H9 (cell line): ENCODE data around the gene PTPRH. TPM values are rescaled to one million over a fixed set of nuclear protein-coding genes. Genes with fewer than 3 reads are reported as not detected.

Source experiments
- DNase-seq: peaks from one replicate; pipeline ENCODE4 v3.0.0-alpha.2; 2017
- H2AFZ ChIP-seq: one replicate; pipeline ENCODE4 v1.6.1; 2013; ENCODE audit warnings: mild to moderate bottlenecking, low read length, control low read depth, moderate library complexity
- H2AK5ac ChIP-seq: 2 replicates; pipeline ENCODE4 v1.6.1; 2013; ENCODE audit warnings: low read length, control low read depth, mixed read lengths; ENCODE audit not compliant: insufficient read length
- H2BK120ac ChIP-seq: one replicate; pipeline ENCODE4 v1.6.1; 2013; ENCODE audit warnings: low read depth, mild to moderate bottlenecking, low read length, control low read depth, inconsistent platforms; ENCODE audit not compliant: poor library complexity, severe bottlenecking
- H2BK12ac ChIP-seq: 2 replicates; pipeline ENCODE4 v1.6.1; 2013; ENCODE audit warnings: low read length, control low read depth, mixed read lengths, low read depth; ENCODE audit not compliant: insufficient read length
- H2BK15ac ChIP-seq: 2 replicates; pipeline ENCODE4 v1.6.1; 2013; ENCODE audit warnings: low read depth, low read length, control low read depth
- H2BK20ac ChIP-seq: one replicate; pipeline ENCODE4 v1.6.1; 2013; ENCODE audit warnings: low read depth, mild to moderate bottlenecking, low read length, control low read depth, inconsistent platforms; ENCODE audit not compliant: poor library complexity, severe bottlenecking
- H2BK5ac ChIP-seq: 2 replicates; pipeline ENCODE4 v1.6.1; 2013; ENCODE audit warnings: low read length, control low read depth, mixed read lengths; ENCODE audit not compliant: insufficient read length
- H3K14ac ChIP-seq: 2 replicates; pipeline ENCODE4 v1.6.1; 2013; ENCODE audit warnings: low read length, control low read depth; ENCODE audit not compliant: insufficient read depth
- H3K18ac ChIP-seq: 2 replicates; pipeline ENCODE4 v1.6.1; 2013; ENCODE audit warnings: low read depth, mild to moderate bottlenecking, mixed read lengths, low read length, control low read depth; ENCODE audit not compliant: insufficient read length
- H3K23ac ChIP-seq: 2 replicates; pipeline ENCODE4 v1.6.1; 2013; ENCODE audit warnings: low read length, control low read depth, mixed read lengths, low read depth; ENCODE audit not compliant: insufficient read length
- H3K23me2 ChIP-seq: 2 replicates; pipeline ENCODE4 v1.6.1; 2013; ENCODE audit warnings: low read depth, mild to moderate bottlenecking, mixed read lengths, low read length, control low read depth; ENCODE audit not compliant: insufficient read length, poor library complexity, severe bottlenecking
- H3K27ac ChIP-seq: 2 replicates; pipeline ENCODE4 v1.5.1; 2013; ENCODE audit warnings: low read length, control low read depth, mixed read lengths, low read depth; ENCODE audit not compliant: insufficient read length
- H3K27me3 ChIP-seq: 2 replicates; pipeline ENCODE4 v1.6.1; 2013; ENCODE audit warnings: low read length, control low read depth, inconsistent platforms; ENCODE audit not compliant: insufficient read depth
- H3K4ac ChIP-seq: 2 replicates; pipeline ENCODE4 v1.6.1; 2013; ENCODE audit warnings: low read depth, mild to moderate bottlenecking, control low read depth, inconsistent platforms, low read length, moderate library complexity
- H3K4me1 ChIP-seq: 2 replicates; pipeline ENCODE4 v1.6.1; 2013; ENCODE audit warnings: low read length, control low read depth, inconsistent platforms; ENCODE audit not compliant: insufficient read depth
- H3K4me2 ChIP-seq: 2 replicates; pipeline ENCODE4 v1.6.1; 2013; ENCODE audit warnings: low read length, control low read depth, mixed read lengths; ENCODE audit not compliant: insufficient read length, insufficient read depth
- H3K56ac ChIP-seq: 2 replicates; pipeline ENCODE4 v1.6.1; 2013; ENCODE audit warnings: low read depth, mild to moderate bottlenecking, mixed read lengths, low read length, control low read depth; ENCODE audit not compliant: insufficient read length
- H3K79me1 ChIP-seq: 2 replicates; pipeline ENCODE4 v1.6.1; 2013; ENCODE audit warnings: low read depth, mild to moderate bottlenecking, moderate library complexity, low read length, control low read depth, inconsistent platforms; ENCODE audit not compliant: insufficient read depth, poor library complexity, severe bottlenecking
- H3K79me2 ChIP-seq: 2 replicates; pipeline ENCODE4 v1.6.1; 2013; ENCODE audit warnings: low read length, control low read depth, inconsistent platforms; ENCODE audit not compliant: insufficient read depth
- H3K9ac ChIP-seq: 2 replicates; pipeline ENCODE4 v1.6.1; 2013; ENCODE audit warnings: low read length, control low read depth, mixed read lengths; ENCODE audit not compliant: insufficient read length; ENCODE audit errors: extremely low read depth
- H3K9me3 ChIP-seq: one replicate; pipeline ENCODE4 v1.6.1; 2013; ENCODE audit warnings: low read depth, low read length, inconsistent platforms; ENCODE audit not compliant: control insufficient read depth
- H3T11ph ChIP-seq: one replicate; pipeline ENCODE4 v1.6.1; 2013; ENCODE audit warnings: mild to moderate bottlenecking, low read length, control low read depth, inconsistent platforms
- H4K20me1 ChIP-seq: one replicate; pipeline ENCODE4 v1.6.1; 2013; ENCODE audit not compliant: control insufficient read depth, insufficient read length, insufficient read depth
- H4K5ac ChIP-seq: 2 replicates; pipeline ENCODE4 v1.6.1; 2013; ENCODE audit warnings: low read depth, mild to moderate bottlenecking, mixed read lengths, low read length, control low read depth; ENCODE audit not compliant: insufficient read length
- H4K8ac ChIP-seq: replicated peaks from 2 replicates; pipeline ENCODE4 v1.6.1; 2013; ENCODE audit warnings: low read length, control low read depth, mixed read lengths, low read depth; ENCODE audit not compliant: insufficient read length
- H4K91ac ChIP-seq: 2 replicates; pipeline ENCODE4 v1.6.1; 2013; ENCODE audit warnings: low read depth, mild to moderate bottlenecking, moderate library complexity, mixed read lengths, low read length, control low read depth; ENCODE audit not compliant: insufficient read length
- H3K27ac Mint-ChIP-seq, 3 experiments: 2 replicates in 2 of 3; 3 replicates in 1 of 3; pipeline ENCODE4 v1.8.0; 2020 to 2021; ENCODE audit warnings: mixed read lengths in 3 of 3, mild to moderate bottlenecking in 1 of 3, moderate library complexity in 1 of 3
- H3K27me3 Mint-ChIP-seq: 2 replicates; pipeline ENCODE4 v1.8.0; 2021; ENCODE audit warnings: low read depth, mild to moderate bottlenecking, moderate library complexity, mixed read lengths
- H3K36me3 Mint-ChIP-seq, 3 experiments: 2 replicates in 2 of 3; 3 replicates in 1 of 3; pipeline ENCODE4 v1.8.0; 2020 to 2021; ENCODE audit warnings: low read depth in 3 of 3, mixed read lengths in 3 of 3; ENCODE audit not compliant: insufficient read depth in 1 of 3
- H3K4me1 Mint-ChIP-seq, 2 experiments: 2 replicates each; pipeline ENCODE4 v1.8.0; 2020; ENCODE audit warnings: mixed read lengths in 2 of 2
- H3K4me3 Mint-ChIP-seq, 2 experiments: 2 replicates in 1 of 2; 3 replicates in 1 of 2; pipeline ENCODE4 v1.8.0; 2020 to 2021; ENCODE audit warnings: mild to moderate bottlenecking in 2 of 2, mixed read lengths in 2 of 2, moderate library complexity in 1 of 2
- H3K9me3 Mint-ChIP-seq, 2 experiments: 2 replicates in 1 of 2; 3 replicates in 1 of 2; pipeline ENCODE4 v1.8.0; 2020; ENCODE audit warnings: mild to moderate bottlenecking in 2 of 2, mixed read lengths in 2 of 2, moderate library complexity in 1 of 2
- WGBS: extraction: QIAGEN DNeasy Blood & Tissue Kit; methylation state at CpG from one replicate; pipeline ENCODE4 v1.1.7; 2013; ENCODE audit warnings: missing lambda C conversion rate, low lambda C conversion rate, mixed read lengths; ENCODE audit not compliant: insufficient read length; ENCODE audit errors: extremely low coverage; 5-methylcytosine and 5-hydroxymethylcytosine counted together
- total RNA-seq: library from RNA; stranded (reverse); gene quantifications from 2 replicates; pipeline ENCODE4 v1.2.1, GENCODE V29; 2021
- TF ChIP-seq, protein P1 (sequence below): fragments of 200-600 bp; sonication (generic); conservative IDR thresholded peaks from 3 replicates; pipeline ENCODE4 v1.8.0; 2021; ENCODE audit warnings: antibody characterized with exemption, mild to moderate bottlenecking

PTPRH gene
- total RNA-seq, 1 experiment from 2014 or later = 0.24 TPM

DNA sequence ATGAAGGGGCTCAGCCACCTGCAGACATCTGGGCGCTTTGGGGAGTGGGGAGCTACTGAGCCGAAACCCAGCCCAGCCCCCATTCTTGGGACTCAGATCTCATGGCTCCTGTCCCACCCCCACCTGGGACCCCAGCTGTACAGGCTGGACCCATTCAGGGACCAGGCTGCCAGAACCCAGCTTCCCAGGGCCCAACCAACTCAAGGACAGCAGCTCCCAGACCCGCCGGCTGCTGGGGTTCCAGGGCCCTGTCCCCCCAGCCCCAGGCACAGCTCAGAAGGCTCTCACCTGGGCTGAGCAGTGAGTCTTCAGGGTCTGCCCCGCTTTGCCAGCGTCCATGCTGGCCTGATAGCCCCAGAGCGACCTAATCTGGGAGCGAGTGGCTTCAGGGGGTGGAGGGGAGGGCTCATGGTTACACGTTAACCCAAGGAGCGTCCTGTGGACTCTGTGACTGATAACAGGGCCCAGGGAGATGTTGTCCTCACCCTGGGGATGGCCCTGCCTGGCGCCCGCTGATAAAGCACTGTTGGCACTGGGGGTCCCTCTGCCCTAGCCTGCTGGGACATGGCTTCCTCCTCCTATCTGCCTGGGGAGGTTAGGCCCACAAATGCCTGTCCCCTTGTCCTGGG lies 19.2 kb upstream of the PTPRH start, which contains the start of gene TMEM86B:
Gene TMEM86B (minus strand): TSS at position 361 of the 629 bp plus-strand sequence. CDS start 22 bp downstream, at position 339.
- H3K27ac Mint-ChIP-seq = peak within 1 kb of the TSS; percentile 50 to 90 (median 82); a peak in 6 of 7 replicates
- Histone ChIP-seq H4K5ac (no peak within 1 kb of the TSS), H4K20me1 (no peaks in the 10 kb centered on the region), H3K14ac (no peak within 1 kb of the TSS), H2AK5ac (no peak within 1 kb of the TSS), H3K4me2 (no peak within 1 kb of the TSS), H2BK5ac (no peak within 1 kb of the TSS), H3K27me3 (no peaks in the 10 kb centered on the region), H3K56ac (no peak within 1 kb of the TSS), H4K91ac (no peak within 1 kb of the TSS), H2BK20ac (no peak within 1 kb of the TSS), H3K23ac (no peak within 1 kb of the TSS), H2BK120ac (no peak within 1 kb of the TSS), H3K4me1 (no peaks in the 10 kb centered on the region), H3T11ph (no peak within 1 kb of the TSS), H3K9ac (no peak within 1 kb of the TSS), H3K79me1 (no peaks in the 10 kb centered on the region), H3K23me2 (no peaks in the 10 kb centered on the region), H3K27ac (no peak within 1 kb of the TSS), H3K18ac (no peak within 1 kb of the TSS), H3K9me3 (no peaks in the 10 kb centered on the region), H2AFZ (no peak within 1 kb of the TSS), H2BK15ac (no peak within 1 kb of the TSS), H2BK12ac (no peak within 1 kb of the TSS), H4K8ac (no peak within 1 kb of the TSS), H3K79me2 (no peaks in the 10 kb centered on the region), H3K4ac (no peak within 1 kb of the TSS)
- H3K9me3 Mint-ChIP-seq = no peaks in the 10 kb centered on the region
- H3K27me3 Mint-ChIP-seq = no peaks in the 10 kb centered on the region; the same call in 1 of the 2 replicates
- H3K4me1 Mint-ChIP-seq = peaks cover 0 to 6% of the 10 kb centered on the region in 2 experiments; a peak in 2 of 4 replicates
- TF ChIP-seq, protein P1, sequence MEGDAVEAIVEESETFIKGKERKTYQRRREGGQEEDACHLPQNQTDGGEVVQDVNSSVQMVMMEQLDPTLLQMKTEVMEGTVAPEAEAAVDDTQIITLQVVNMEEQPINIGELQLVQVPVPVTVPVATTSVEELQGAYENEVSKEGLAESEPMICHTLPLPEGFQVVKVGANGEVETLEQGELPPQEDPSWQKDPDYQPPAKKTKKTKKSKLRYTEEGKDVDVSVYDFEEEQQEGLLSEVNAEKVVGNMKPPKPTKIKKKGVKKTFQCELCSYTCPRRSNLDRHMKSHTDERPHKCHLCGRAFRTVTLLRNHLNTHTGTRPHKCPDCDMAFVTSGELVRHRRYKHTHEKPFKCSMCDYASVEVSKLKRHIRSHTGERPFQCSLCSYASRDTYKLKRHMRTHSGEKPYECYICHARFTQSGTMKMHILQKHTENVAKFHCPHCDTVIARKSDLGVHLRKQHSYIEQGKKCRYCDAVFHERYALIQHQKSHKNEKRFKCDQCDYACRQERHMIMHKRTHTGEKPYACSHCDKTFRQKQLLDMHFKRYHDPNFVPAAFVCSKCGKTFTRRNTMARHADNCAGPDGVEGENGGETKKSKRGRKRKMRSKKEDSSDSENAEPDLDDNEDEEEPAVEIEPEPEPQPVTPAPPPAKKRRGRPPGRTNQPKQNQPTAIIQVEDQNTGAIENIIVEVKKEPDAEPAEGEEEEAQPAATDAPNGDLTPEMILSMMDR = no peak
- peak; percentile 24 for DNase-seq
- no peak within 1 kb of the TSS for H3K4me3 Mint-ChIP-seq
- no CpG with 5 or more reads among the region's 12 CpGs for whole genome bisulfite sequencing
- H3K36me3 Mint-ChIP-seq = peaks cover 10 to 35% (median 31%) of the 10 kb centered on the region in 3 experiments; a peak in 6 of 7 replicates
